Neural progenitor cell (in vitro differentiated cells): ENCODE results near the gene RYR1. TPM values are rescaled to one million over a fixed set of nuclear protein-coding genes. Genes with fewer than 3 reads are reported as not detected.
"Not testable (repeated sequence)": the region's sequence is repeated elsewhere in the genome, so short reads cannot be mapped to it uniquely, and the experiment has no call there.

Experiments
- DNase-seq: peaks from one replicate; pipeline ENCODE4 v3.0.0-alpha.2; 2016; ENCODE audit warnings: low spot score
- H2AFZ ChIP-seq: fragments of 200-600 bp; sonication (generic); replicated peaks from 2 replicates; pipeline ENCODE4 v1.6.1; 2016; ENCODE audit warnings: antibody characterized with exemption
- H3F3A ChIP-seq: fragments of 200-600 bp; sonication (generic); 2 replicates; pipeline ENCODE4 v1.6.1; 2016; ENCODE audit warnings: antibody characterized with exemption, low read depth
- H3K27ac ChIP-seq: fragments of 200-600 bp; sonication (generic); 2 replicates; pipeline ENCODE4 v1.5.1; 2016; ENCODE audit warnings: mild to moderate bottlenecking
- H3K27me3 ChIP-seq: fragments of 200-600 bp; sonication (generic); 2 replicates; pipeline ENCODE4 v1.6.1; 2016; ENCODE audit warnings: mild to moderate bottlenecking, moderate library complexity
- H3K36me3 ChIP-seq: fragments of 200-600 bp; sonication (generic); 2 replicates; pipeline ENCODE4 v1.5.1; 2016
- H3K4me1 ChIP-seq: fragments of 200-600 bp; sonication (generic); 2 replicates; pipeline ENCODE4 v1.6.1; 2016; ENCODE audit warnings: mixed run types
- H3K4me2 ChIP-seq: fragments of 200-600 bp; sonication (generic); 2 replicates; pipeline ENCODE4 v1.6.1; 2016
- H3K4me3 ChIP-seq: fragments of 200-600 bp; sonication (generic); 2 replicates; pipeline ENCODE4 v1.5.1; 2016
- H3K79me2 ChIP-seq: fragments of 200-600 bp; sonication (generic); 2 replicates; pipeline ENCODE4 v1.6.1; 2016; ENCODE audit warnings: low read depth
- H3K9ac ChIP-seq: fragments of 200-600 bp; sonication (generic); 2 replicates; pipeline ENCODE4 v1.6.1; 2016
- H3K9me3 ChIP-seq: fragments of 200-600 bp; sonication (generic); 2 replicates; pipeline ENCODE4 v1.5.1; 2016; ENCODE audit warnings: low read depth
- H4K20me1 ChIP-seq: fragments of 200-600 bp; sonication (generic); 2 replicates; pipeline ENCODE4 v1.6.1; 2016; ENCODE audit warnings: low read depth
- H3K27ac Mint-ChIP-seq: 3 replicates; pipeline ENCODE4 v1.8.0; 2021; ENCODE audit warnings: mixed read lengths
- H3K27me3 Mint-ChIP-seq: 2 replicates; pipeline ENCODE4 v1.8.0; 2022; ENCODE audit warnings: low read depth, mild to moderate bottlenecking, inconsistent platforms, moderate library complexity, mixed read lengths; ENCODE audit not compliant: insufficient read depth
- H3K36me3 Mint-ChIP-seq: 3 replicates; pipeline ENCODE4 v1.8.0; 2021; ENCODE audit warnings: mixed read lengths
- H3K4me1 Mint-ChIP-seq: 3 replicates; pipeline ENCODE4 v1.8.0; 2021; ENCODE audit warnings: mixed read lengths
- H3K4me3 Mint-ChIP-seq: 3 replicates; pipeline ENCODE4 v1.8.0; 2021; ENCODE audit warnings: mild to moderate bottlenecking, moderate library complexity, mixed read lengths
- H3K9me3 Mint-ChIP-seq: 3 replicates; pipeline ENCODE4 v1.8.0; 2020; ENCODE audit warnings: mixed read lengths
- CTCF ChIP-seq: fragments of 200-600 bp; sonication (generic); IDR thresholded peaks from 2 replicates; pipeline ENCODE4 v1.5.1; 2017; ENCODE audit warnings: antibody characterized with exemption, mild to moderate bottlenecking
- EZH2 ChIP-seq: fragments of 200-600 bp; sonication (generic); IDR thresholded peaks from 2 replicates; pipeline ENCODE4 v1.6.1; 2017; ENCODE audit warnings: antibody characterized with exemption, mild to moderate bottlenecking, moderate library complexity
- EZH2phosphoT487 ChIP-seq: fragments of 200-600 bp; sonication (generic); IDR thresholded peaks from 2 replicates; pipeline ENCODE4 v1.6.1; 2017; ENCODE audit warnings: antibody characterized with exemption
- total RNA-seq: library from RNA; depleted of rRNA; stranded (reverse); fragments of >200 nt; gene quantifications from 2 replicates; pipeline ENCODE4 v1.2.3, GENCODE V29; 2015; ENCODE audit warnings: low replicate concordance

RYR1 gene
- total RNA-seq, 1 donor from 2014 or later, result 0.60 TPM

DNA sequence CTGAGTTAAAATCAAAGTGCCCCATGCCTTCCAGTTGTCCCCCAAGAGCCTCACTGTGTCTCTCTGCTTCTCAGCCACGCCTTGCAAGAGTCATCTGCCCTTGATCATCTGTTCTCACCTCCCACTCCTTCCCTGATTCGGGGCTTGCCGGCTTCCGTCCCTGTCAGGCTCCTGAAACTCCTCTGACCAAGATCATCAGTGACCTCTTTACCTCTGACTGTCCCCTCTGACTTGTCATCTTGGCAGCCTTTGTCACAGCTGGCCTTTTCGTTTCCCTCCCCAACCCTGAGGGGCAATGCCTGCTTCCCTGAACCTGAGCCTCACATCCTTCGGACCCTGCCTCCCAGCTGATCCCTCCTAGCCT is 117.9 kb downstream of the RYR1 start:
- Histone ChIP-seq H4K20me1 (no peaks in the 10 kb centered on the region), H3K9me3 (no peaks in the 10 kb centered on the region), H3K27me3 (no peaks in the 10 kb centered on the region), H3F3A (no peaks in the 10 kb centered on the region), H3K4me1 (no peaks in the 10 kb centered on the region), H3K9ac (no peak overlapping the region), H2AFZ (no peak overlapping the region), H3K79me2 (no peaks in the 10 kb centered on the region), H3K4me3 (no peak overlapping the region), H3K4me2 (no peak overlapping the region), H3K27ac (no peak overlapping the region), H3K36me3 (no peaks in the 10 kb centered on the region)
- Mint-ChIP-seq H3K4me1 (no peaks in the 10 kb centered on the region), H3K9me3 (no peaks in the 10 kb centered on the region), H3K36me3 (no peaks in the 10 kb centered on the region), H3K4me3 (no peak overlapping the region), H3K27me3 (peaks cover 4% of the 10 kb centered on the region), H3K27ac (no peak overlapping the region)
- TF ChIP-seq EZH2phosphoT487 (no peak), CTCF (no peak), EZH2 (no peak)
- no peak for DNase-seq

- not testable (repeated sequence) for H3K27me3 Mint-ChIP-seq, H3K36me3 Mint-ChIP-seq, H3K4me3 ChIP-seq, H3K4me3 Mint-ChIP-seq, H3K4me1 ChIP-seq, DNase-seq, H3K27ac ChIP-seq, H3K9me3 ChIP-seq, H3K9ac ChIP-seq, H3K9me3 Mint-ChIP-seq, H3K36me3 ChIP-seq, H3F3A ChIP-seq, H3K27me3 ChIP-seq, H3K4me2 ChIP-seq, H3K27ac Mint-ChIP-seq, H3K4me1 Mint-ChIP-seq, H2AFZ ChIP-seq, H4K20me1 ChIP-seq, H3K79me2 ChIP-seq
Measured at GRCh38 chr19:38553239-38553638, 119.7 kb downstream of the RYR1 start.

DNA sequence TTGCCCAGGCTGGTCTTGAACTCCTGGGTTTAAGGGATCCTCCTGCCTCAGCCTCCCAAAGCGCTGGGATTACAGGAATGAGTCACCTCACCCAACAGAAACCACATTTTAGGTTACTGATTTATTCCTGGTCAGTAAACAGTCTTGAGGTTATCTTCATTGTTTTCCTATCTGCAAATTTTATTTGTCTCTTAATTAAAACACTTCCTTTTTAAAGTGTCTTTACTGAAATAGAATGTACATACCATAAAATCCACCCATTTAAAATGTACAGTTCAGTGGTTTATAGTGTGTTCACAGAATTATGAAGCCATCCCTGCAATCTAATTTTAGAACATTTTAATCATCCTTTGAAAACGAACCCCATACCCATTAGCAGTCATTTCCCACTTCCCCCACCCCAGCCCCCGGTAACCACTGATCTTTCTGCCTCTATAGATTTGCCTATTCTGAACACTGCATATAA is 121.2 kb downstream of the RYR1 start:
- Histone ChIP-seq H2AFZ (no peak overlapping the region), H3K79me2 (no peaks in the 10 kb centered on the region), H3K4me1 (no peaks in the 10 kb centered on the region), H3K4me3 (no peak overlapping the region), H3K27ac (no peak overlapping the region), H3K4me2 (no peak overlapping the region), H3K9me3 (no peaks in the 10 kb centered on the region), H4K20me1 (no peaks in the 10 kb centered on the region), H3K36me3 (no peaks in the 10 kb centered on the region), H3F3A (no peaks in the 10 kb centered on the region), H3K27me3 (no peaks in the 10 kb centered on the region), H3K9ac (no peak overlapping the region)
- Mint-ChIP-seq H3K4me3 (no peak overlapping the region), H3K36me3 (no peaks in the 10 kb centered on the region), H3K9me3 (no peaks in the 10 kb centered on the region), H3K4me1 (peaks cover under 1% of the 10 kb centered on the region), H3K27me3 (peaks cover 4% of the 10 kb centered on the region), H3K27ac (no peak overlapping the region)
- no peak for DNase-seq
- TF ChIP-seq EZH2 (no peak), CTCF (no peak), EZH2phosphoT487 (no peak)

GRCh38 chr19:38555200-38555599 is 121.7 kb downstream of the RYR1 start:
- DNase-seq, result no peak
- H3K4me3 ChIP-seq, result no peak overlapping the region
- no peaks in the 10 kb centered on the region for H3K9me3 Mint-ChIP-seq
- no peaks in the 10 kb centered on the region for H3K36me3 Mint-ChIP-seq
- H3K36me3 ChIP-seq, result no peaks in the 10 kb centered on the region
- no peak for TF ChIP-seq CTCF
- no peak for TF ChIP-seq EZH2phosphoT487
- TF ChIP-seq EZH2, result no peak
- H3K9me3 ChIP-seq, result no peaks in the 10 kb centered on the region
- no peaks in the 10 kb centered on the region for H4K20me1 ChIP-seq
- H3F3A ChIP-seq, result no peaks in the 10 kb centered on the region
- H3K27ac Mint-ChIP-seq, result no peak overlapping the region
- no peaks in the 10 kb centered on the region for H3K4me1 ChIP-seq
- no peak overlapping the region for H3K9ac ChIP-seq
- H2AFZ ChIP-seq, result no peak overlapping the region
- H3K4me1 Mint-ChIP-seq, result peaks cover 3% of the 10 kb centered on the region
- H3K4me2 ChIP-seq, result no peak overlapping the region
- H3K27me3 ChIP-seq, result no peaks in the 10 kb centered on the region
- no peaks in the 10 kb centered on the region for H3K79me2 ChIP-seq
- no peak overlapping the region for H3K4me3 Mint-ChIP-seq
- no peak overlapping the region for H3K27ac ChIP-seq
- H3K27me3 Mint-ChIP-seq, result peaks cover 5% of the 10 kb centered on the region
